Astrocyte of the spinal cord (primary cell): ENCODE results near the gene PAQR8.

Experiments used
- DNase-seq: peaks from one replicate; pipeline ENCODE4 v3.0.0; 2011; ENCODE audit warnings: low read depth, low spot score
- H3K4me3 ChIP-seq: 2 replicates; pipeline ENCODE4 v1.5.1; 2011; ENCODE audit warnings: low read depth, mild to moderate bottlenecking, low read length, moderate library complexity
- in situ Hi-C: cut with HindIII; loops from 2 replicates; pipeline ENCODE4 v1.10.0; 2017; ENCODE audit warnings: low sequenced_read_pairs
- TF ChIP-seq, protein P1 (sequence below): IDR thresholded peaks from 2 replicates; pipeline ENCODE4 v1.5.1; 2012; ENCODE audit warnings: low read depth, mild to moderate bottlenecking, low read length, inconsistent platforms

PAQR8 gene

DNA sequence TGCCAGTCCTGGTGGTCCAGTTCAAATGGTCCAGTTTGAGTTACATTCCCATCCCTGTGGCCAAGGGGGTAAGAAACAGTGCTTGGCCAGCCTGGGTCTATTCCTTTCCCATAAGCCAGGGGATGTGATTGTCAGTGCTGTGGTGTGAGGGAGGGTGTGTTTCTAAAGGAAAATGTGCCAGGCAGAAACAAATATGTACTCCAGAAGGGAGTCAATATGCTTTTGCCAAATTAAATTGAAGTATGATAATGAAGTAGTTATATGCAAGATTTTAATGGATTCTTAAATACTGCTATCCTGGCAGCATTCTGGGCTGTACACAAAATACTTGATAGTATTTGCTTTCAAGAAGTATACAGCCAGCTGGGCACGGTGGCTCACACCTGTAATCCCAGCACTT, 16.6 kb upstream of the PAQR8 start:
- no peak overlapping the region for H3K4me3 ChIP-seq
- TF ChIP-seq, protein P1, sequence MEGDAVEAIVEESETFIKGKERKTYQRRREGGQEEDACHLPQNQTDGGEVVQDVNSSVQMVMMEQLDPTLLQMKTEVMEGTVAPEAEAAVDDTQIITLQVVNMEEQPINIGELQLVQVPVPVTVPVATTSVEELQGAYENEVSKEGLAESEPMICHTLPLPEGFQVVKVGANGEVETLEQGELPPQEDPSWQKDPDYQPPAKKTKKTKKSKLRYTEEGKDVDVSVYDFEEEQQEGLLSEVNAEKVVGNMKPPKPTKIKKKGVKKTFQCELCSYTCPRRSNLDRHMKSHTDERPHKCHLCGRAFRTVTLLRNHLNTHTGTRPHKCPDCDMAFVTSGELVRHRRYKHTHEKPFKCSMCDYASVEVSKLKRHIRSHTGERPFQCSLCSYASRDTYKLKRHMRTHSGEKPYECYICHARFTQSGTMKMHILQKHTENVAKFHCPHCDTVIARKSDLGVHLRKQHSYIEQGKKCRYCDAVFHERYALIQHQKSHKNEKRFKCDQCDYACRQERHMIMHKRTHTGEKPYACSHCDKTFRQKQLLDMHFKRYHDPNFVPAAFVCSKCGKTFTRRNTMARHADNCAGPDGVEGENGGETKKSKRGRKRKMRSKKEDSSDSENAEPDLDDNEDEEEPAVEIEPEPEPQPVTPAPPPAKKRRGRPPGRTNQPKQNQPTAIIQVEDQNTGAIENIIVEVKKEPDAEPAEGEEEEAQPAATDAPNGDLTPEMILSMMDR: no peak
- in situ Hi-C loops: no loop called here
- no peak for DNase-seq

DNA sequence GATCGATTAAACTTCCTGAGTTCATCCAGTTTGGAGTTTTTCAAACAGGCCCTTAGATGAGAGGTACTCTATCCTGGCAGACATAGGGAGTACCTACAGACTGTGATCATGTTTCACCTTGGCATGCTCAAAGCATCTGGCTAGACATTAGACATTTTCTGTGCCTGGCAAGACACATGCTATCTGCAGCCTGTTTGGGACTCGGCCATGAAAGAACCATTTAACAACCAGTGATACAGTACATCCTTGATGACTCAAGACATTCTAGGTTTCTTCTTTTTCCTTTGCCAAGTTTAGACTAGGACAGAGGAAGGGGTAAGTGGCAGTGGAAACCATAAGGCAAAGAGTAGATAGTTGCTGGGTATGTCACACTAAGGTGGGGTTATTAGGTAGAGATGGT, 15.4 kb upstream of the PAQR8 start:
- no peak overlapping the region for H3K4me3 ChIP-seq
- TF ChIP-seq, protein P1: no peak
- DNase-seq: no peak
- in situ Hi-C loops: no loop called here

DNA sequence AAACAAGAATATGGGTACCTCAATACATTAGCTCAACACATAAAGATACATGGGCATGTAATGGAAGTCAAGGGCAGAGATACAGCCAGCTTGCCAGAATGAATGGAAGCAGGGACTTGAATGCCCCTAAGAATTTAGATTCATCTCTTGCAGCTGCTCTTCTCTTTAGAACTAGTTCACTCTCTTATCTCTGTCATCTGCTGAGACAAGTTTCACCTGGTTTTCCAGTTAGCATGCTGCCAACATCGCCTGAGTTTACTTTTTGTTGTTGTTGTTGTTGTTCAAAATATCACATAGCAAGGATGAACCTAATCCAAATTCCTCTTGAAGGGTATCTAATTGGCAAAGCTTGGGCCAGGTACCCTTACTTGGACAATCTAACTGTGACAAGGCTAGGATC, 14.1 kb upstream of the PAQR8 start:
- no peak overlapping the region for H3K4me3 ChIP-seq
- DNase-seq: no peak
- TF ChIP-seq, protein P1: no peak
- in situ Hi-C loops: no loop called here

- H3K4me3 ChIP-seq: no peak overlapping the region
- TF ChIP-seq, protein P1: no peak
These were observed 10.1 kb upstream of the PAQR8 start for GRCh38 chr6:52351879-52352238.

DNA sequence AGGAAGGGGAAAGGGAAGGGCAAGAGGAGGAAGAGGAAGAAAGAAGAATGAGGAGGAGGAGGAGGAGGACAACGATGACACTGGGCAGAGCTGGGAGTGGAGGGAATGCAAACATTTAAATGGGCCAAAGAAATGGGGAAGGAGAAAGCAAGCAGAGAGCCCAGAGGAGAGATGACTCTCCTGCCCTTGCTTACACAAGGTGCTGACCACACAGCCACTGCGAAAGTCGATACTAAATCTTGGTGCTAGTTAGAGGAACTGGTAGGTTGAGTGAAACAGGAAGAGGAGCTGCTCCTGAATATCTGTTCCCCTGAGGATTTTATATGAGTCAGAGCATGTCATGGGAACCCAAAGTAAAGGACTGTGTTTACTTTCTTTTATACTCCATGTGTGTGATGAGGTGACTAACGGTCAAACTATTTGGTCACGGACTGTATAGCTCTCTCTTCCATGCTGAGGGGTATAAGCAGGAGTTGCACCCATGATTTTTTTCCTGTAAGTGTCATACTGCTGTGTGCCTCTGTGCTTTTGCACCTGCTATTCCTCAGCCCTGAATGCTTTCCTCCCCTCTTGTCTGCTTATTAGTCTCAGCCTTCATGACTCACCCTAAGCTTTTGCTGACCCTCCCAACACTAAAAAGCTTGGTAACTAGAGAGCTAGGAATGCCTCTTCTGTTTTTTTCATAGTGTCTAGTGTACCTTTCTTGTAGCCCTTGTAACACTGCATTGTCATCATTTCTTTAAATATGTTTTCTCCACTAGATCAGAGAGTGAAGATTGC, 9.5 kb upstream of the PAQR8 start:
- H3K4me3 ChIP-seq: no peak overlapping the region
- TF ChIP-seq, protein P1: no peak
- in situ Hi-C loops: no loop called here
- DNase-seq: peak; percentile 92

More at GRCh38 chr6:52351879-52352238, 10.1 kb upstream of the PAQR8 start:
- no peak for DNase-seq
- in situ Hi-C loops: no loop called here

DNA sequence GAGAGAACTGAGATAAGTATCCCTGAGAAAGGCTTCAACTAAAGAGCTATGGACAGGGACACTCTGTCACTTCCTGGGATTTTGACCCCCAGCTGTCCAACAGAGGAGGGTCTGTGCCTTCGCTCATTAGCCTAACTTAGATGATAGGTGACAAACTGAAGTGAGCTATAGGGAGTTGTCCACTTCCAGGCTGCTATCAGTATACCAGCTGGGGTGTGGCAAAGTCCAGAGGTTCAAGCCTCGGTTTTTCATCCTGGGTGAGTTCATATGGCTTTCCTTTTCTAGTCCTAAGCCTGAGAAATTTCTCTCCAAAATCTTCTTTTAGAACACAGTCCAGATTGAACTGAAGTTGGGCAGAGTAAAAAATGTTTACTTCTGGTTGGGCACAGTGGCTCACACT, 5.9 kb upstream of the PAQR8 start:
- DNase-seq: no peak
- H3K4me3 ChIP-seq: no peak overlapping the region
- in situ Hi-C loops: no loop called here
- TF ChIP-seq, protein P1: no peak

GRCh38 chr6:52359403-52359802, 2.5 kb upstream of the PAQR8 start:
- in situ Hi-C loops: no loop called here
- no peak for DNase-seq
- no peak overlapping the region for H3K4me3 ChIP-seq
- TF ChIP-seq, protein P1: no peak
